Coronary artery (tissue), 2 donors: ENCODE measurements around the gene CTIF.

ENCODE experiments used
- DNase-seq: peaks from one replicate; pipeline ENCODE4 v3.0.0-alpha.2; 2017; ENCODE audit warnings: low spot score
- H3K27ac ChIP-seq, 2 donors: fragments of 200-600 bp; sonication (generic); one replicate each; pipeline ENCODE4 v1.5.1; 2016 to 2019
- H3K4me3 ChIP-seq: fragments of 200-600 bp; sonication (generic); 2 replicates; pipeline ENCODE4 v1.5.1; 2016; ENCODE audit warnings: mild to moderate bottlenecking, moderate library complexity
- CTCF ChIP-seq: fragments of 200-600 bp; sonication (generic); IDR thresholded peaks from one replicate; pipeline ENCODE4 v1.5.1; 2019; ENCODE audit warnings: antibody characterized with exemption

Gene CTIF

GRCh38 chr18:48788373-48788772 lies 249.5 kb downstream of the CTIF start:
- DNase-seq, result peak; percentile 54
- Histone ChIP-seq H3K4me3 (no peak overlapping the region), H3K27ac (peak overlapping the region in 1 of 2 donors; percentile 68)
- TF ChIP-seq CTCF, result no peak

- no peak for TF ChIP-seq CTCF
- peak overlapping the region; percentile 47 to 92 for H3K27ac ChIP-seq
- no peak for DNase-seq
- no peak overlapping the region for H3K4me3 ChIP-seq
These were observed 250.5 kb downstream of the CTIF start for GRCh38 chr18:48789259-48789812.

- Histone ChIP-seq H3K4me3 (peak overlapping the region; percentile 10), H3K27ac (peak overlapping the region; percentile 47 to 92)
- peak; percentile 91 for DNase-seq
- TF ChIP-seq CTCF, result no peak
These were observed 251.5 kb downstream of the CTIF start for GRCh38 chr18:48790226-48790863.

GRCh38 chr18:48790869-48791635 lies 252.2 kb downstream of the CTIF start:
- H3K4me3 ChIP-seq, result no peak overlapping the region
- TF ChIP-seq CTCF, result no peak
- peak; percentile 68 for DNase-seq
- peak overlapping the region; percentile 47 to 92 for H3K27ac ChIP-seq

- no peak for TF ChIP-seq CTCF
- peak; percentile 36 for DNase-seq
- Histone ChIP-seq H3K27ac (peak overlapping the region; percentile 47 to 92), H3K4me3 (no peak overlapping the region)
These were observed 252.8 kb downstream of the CTIF start for GRCh38 chr18:48791636-48792105.

GRCh38 chr18:48792141-48792540 lies 253.3 kb downstream of the CTIF start:
- H3K27ac ChIP-seq, result peak overlapping the region in 1 of 2 donors; percentile 92
- no peak for TF ChIP-seq CTCF
- DNase-seq, result peak; percentile 35
- H3K4me3 ChIP-seq, result no peak overlapping the region
